Epithelial cell of proximal tubule (primary cell): Measurements from ENCODE around the gene EXOC3L1. TPM values are rescaled to one million over a fixed set of nuclear protein-coding genes. Genes with fewer than 3 reads are reported as not detected.

Source experiments
- DNase-seq: peaks from one replicate; pipeline ENCODE4 v3.0.0-alpha.2; 2011; ENCODE audit warnings: low read depth
- H3K4me3 ChIP-seq: 2 replicates; pipeline ENCODE4 v1.5.1; 2011; ENCODE audit warnings: low read depth, mild to moderate bottlenecking, low read length
- CTCF ChIP-seq: conservative IDR thresholded peaks from 2 replicates; pipeline ENCODE4 v1.5.1; 2012; ENCODE audit warnings: low read depth, mild to moderate bottlenecking, low read length
- total RNA-seq: library from RNA; depleted of rRNA; stranded (reverse); fragments of >200 nt; gene quantifications from 2 replicates; pipeline ENCODE4 v1.2.3, GENCODE V29; 2015

EXOC3L1 gene
- total RNA-seq, 1 donor from 2014 or later: 1.2 TPM

DNA sequence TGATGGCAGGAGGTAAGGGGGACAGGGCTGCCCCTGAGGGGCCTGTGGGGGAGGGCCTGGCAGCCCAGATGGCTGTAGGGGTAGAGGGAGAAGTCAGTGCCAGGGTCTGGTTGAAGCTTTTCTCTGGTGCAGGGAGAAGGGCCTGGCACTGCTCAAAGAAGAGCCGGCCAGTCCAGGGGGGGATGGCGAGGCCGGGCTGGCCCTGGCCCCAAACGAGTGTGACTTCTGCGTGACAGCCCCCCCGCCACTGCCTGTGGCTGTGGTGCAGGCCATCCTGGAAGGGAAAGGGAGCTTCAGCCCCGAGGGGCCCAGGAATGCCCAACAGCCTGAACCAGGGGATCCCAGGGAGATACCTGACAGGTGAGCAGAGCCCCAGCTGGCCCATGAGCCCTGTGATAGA lies 22.3 kb downstream of the EXOC3L1 start:
- no peak for TF ChIP-seq CTCF
- no peak for DNase-seq
- H3K4me3 ChIP-seq: no peak overlapping the region

GRCh38 chr16:67166598-67167168 lies 23.3 kb downstream of the EXOC3L1 start:
- H3K4me3 ChIP-seq: no peak overlapping the region
- no peak for DNase-seq
- no peak for TF ChIP-seq CTCF

DNA sequence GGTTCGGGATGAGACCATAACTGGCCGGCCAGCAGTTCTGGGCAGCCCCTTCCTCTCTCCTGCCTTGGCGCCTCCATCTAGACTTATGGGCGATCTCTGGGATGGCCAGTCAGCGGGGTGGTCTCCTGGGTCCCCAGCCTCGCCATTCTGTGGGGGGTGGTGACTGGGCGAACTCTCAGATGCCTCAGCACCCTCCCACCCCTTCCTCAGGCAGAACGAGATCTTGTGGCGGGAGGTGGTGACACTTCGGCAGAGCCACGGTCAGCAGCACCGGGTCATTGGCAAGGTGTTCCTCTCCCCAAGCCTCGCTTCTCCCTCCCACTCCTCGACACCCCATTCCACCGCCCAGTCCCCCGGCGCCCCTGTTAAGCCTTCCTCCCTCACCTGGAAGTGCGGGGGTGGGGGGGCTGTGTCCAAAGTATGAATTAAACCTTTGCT lies 23.8 kb downstream of the EXOC3L1 start:
- no peak for TF ChIP-seq CTCF
- no peak for DNase-seq
- H3K4me3 ChIP-seq: no peak overlapping the region

DNA sequence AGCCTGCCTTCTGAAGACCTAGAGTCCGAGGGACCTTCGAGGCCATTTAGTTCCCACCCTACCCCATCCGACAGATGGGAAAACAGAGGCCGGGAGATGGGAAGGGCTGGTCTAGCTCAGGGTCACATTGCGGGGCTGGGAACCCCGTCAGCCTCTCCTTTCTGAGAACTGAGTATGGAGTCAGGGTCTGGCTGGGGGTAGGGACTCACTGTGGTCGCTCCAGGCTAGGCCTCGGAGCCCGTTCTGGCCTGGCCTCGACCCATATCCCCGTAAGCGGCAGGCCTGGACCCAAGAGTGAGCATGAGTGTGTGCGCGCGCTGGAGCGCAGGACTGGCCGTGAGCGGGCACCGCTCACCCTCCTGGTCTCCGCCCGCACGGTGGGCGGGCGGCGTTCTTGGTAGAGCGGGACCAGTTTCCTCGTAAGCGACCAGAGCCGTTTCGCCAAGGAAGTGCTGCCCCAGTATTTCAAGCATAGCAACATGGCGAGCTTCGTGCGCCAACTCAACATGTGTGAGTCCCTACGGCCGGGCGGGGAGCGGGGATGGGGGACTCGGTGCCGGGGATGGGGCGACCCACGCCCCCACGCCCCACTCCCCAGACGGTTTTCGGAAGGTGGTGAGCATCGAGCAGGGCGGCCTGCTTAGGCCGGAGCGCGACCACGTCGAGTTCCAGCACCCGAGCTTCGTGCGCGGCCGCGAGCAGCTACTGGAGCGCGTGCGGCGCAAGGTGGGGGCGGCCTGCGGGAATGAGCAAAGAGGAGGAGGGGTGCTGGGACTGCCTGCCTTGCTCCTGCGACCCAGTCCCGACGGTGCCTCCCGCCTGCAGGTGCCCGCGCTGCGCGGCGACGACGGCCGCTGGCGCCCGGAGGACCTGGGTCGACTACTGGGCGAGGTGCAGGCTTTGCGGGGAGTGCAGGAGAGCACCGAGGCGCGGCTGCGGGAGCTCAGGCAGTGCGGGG lies 24.5 kb downstream of the EXOC3L1 start:
- TF ChIP-seq CTCF: no peak
- H3K4me3 ChIP-seq: peak overlapping the region; percentile 59
- DNase-seq: no peak

- TF ChIP-seq CTCF: no peak
- DNase-seq: no peak
- peak within 1 kb of the TSS; percentile 59 for H3K4me3 ChIP-seq
Observed at GRCh38 chr16:67164599-67165061, 25.3 kb downstream of the EXOC3L1 start, which contains the start of gene HSF4. TSS of gene HSF4 (plus strand) at chr16:67164745. CDS start at chr16:67164812, 67 bp downstream.

GRCh38 chr16:67163999-67164558 lies 25.9 kb downstream of the EXOC3L1 start:
- TF ChIP-seq CTCF: no peak
- DNase-seq: no peak
- peak overlapping the region; percentile 59 for H3K4me3 ChIP-seq
